ENCODE results near the gene COL5A2.

DNA sequence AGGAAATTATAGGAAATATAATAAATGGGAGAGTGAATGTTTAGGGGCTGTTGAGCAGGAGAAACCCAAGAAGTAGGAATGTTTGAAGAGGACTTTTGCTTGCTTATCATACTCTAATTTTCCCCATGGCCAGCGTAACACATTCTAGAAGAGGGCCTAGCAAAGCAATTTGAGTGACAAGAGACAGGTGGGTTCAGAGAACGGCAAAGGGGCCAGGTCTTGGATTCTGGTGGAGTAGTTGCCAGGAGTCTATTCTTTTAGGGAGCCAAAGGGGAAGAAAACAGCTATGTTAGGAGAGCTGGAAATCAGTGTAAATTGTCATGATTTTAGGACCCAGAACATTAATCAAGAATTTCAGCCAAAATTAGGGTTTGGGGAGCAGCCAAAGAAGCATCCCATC is 96.5 kb downstream of the COL5A2 start:
- no peak for TF ChIP-seq EZH2phosphoT487 (conservative IDR thresholded peaks at IDR 0.05; ENCODE audit: low read length)
- TF ChIP-seq, protein P1, sequence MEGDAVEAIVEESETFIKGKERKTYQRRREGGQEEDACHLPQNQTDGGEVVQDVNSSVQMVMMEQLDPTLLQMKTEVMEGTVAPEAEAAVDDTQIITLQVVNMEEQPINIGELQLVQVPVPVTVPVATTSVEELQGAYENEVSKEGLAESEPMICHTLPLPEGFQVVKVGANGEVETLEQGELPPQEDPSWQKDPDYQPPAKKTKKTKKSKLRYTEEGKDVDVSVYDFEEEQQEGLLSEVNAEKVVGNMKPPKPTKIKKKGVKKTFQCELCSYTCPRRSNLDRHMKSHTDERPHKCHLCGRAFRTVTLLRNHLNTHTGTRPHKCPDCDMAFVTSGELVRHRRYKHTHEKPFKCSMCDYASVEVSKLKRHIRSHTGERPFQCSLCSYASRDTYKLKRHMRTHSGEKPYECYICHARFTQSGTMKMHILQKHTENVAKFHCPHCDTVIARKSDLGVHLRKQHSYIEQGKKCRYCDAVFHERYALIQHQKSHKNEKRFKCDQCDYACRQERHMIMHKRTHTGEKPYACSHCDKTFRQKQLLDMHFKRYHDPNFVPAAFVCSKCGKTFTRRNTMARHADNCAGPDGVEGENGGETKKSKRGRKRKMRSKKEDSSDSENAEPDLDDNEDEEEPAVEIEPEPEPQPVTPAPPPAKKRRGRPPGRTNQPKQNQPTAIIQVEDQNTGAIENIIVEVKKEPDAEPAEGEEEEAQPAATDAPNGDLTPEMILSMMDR (IDR thresholded peaks at IDR 0.05; ENCODE audit: insufficient read depth, low read length, poor library complexity, severe bottlenecking) = no peak
